OCI-LY3 (cell line): ENCODE measurements around the gene CEP112.

Source experiments
- CTCF ChIP-seq: fragments of 200-600, 300-600 bp; sonication (generic); IDR thresholded peaks from 2 replicates; pipeline ENCODE4 v1.5.1; 2014; ENCODE audit warnings: antibody characterized with exemption, low read length, low read depth
- EZH2phosphoT487 ChIP-seq: fragments of 200-600 bp; shearing (Covaris generic); IDR thresholded peaks from 2 replicates; pipeline ENCODE4 v1.6.1; 2018; ENCODE audit warnings: antibody characterized with exemption, mixed run types, low read depth

GRCh38 chr17:65800655-65801054 lies 391.3 kb downstream of the CEP112 start:
- TF ChIP-seq CTCF (no peak), EZH2phosphoT487 (no peak)
